Uterus (tissue), 2 donors: ENCODE measurements around the gene FMN1.

Experiments
- CTCF ChIP-seq, 4 experiments: fragments of 200-600 bp in 2 of 4; fragments of 450-650 bp in 2 of 4; sonication (generic) in 2 of 4; IDR thresholded peaks; one replicate each; pipeline ENCODE4 v1.5.1; 2016 to 2019; ENCODE audit warnings: antibody characterized with exemption in 4 of 4, mild to moderate bottlenecking in 2 of 4, moderate library complexity in 1 of 4
- POLR2A ChIP-seq, 2 donors: fragments of 450-650 bp; IDR thresholded peaks; one replicate each; pipeline ENCODE4 v1.6.1; 2016; ENCODE audit warnings: antibody characterized with exemption in 2 of 2, mild to moderate bottlenecking in 1 of 2, moderate library complexity in 1 of 2

GRCh38 chr15:32933236-32933635 is 261.3 kb downstream of the FMN1 start:
- TF ChIP-seq CTCF (IDR thresholded peaks at IDR 0.05) (no peak), POLR2A (IDR thresholded peaks at IDR 0.05) (no peak)
